PC-3 (cell line): ENCODE data around the gene SLC5A10. TPM values are rescaled to one million over a fixed set of nuclear protein-coding genes. Genes with fewer than 3 reads are reported as not detected.
A peak's percentile ranks its signal among the peaks of the same experiment; 100 is the strongest.

Experiments used
- ATAC-seq: fragments of 200-7000 bp; cut with Tn5 transposase; 2 replicates; pipeline ENCODE4 v1.9.1; 2020; ENCODE audit warnings: mild to moderate bottlenecking, moderate library complexity
- BruUV-seq: library from RNA; stranded (reverse); fragments of 400-500 nt; replicated peaks from 2 replicates; lab custom pipeline; 2021; lab: Mats Ljungman, UMichigan
- CTCF ChIA-PET: fragments of 300-600 bp; sonication (Branson Sonifier 250); formaldehyde crosslinking; loops from one replicate; lab custom pipeline; 2022; ENCODE audit warnings: antibody characterized with exemption; lab: Charles Lee
- POLR2A ChIA-PET: fragments of 300-600 bp; sonication (Branson Sonifier 250); formaldehyde crosslinking; loops from one replicate; lab custom pipeline; 2022; ENCODE audit warnings: antibody characterized with exemption; ENCODE audit not compliant: unreplicated experiment; lab: Charles Lee
- DNase-seq: peaks from one replicate; pipeline ENCODE4 v3.0.0-alpha.2; 2015
- H2AFZ ChIP-seq: fragments of 300-600 bp; sonication (generic); 2 replicates; pipeline ENCODE4 v1.6.0; 2016; ENCODE audit warnings: antibody characterized with exemption, low read length
- H3F3A ChIP-seq: fragments of 300-600 bp; sonication (generic); one replicate; pipeline ENCODE4 v1.6.0; 2017; ENCODE audit warnings: antibody characterized with exemption, low read length, control low read depth, mild to moderate bottlenecking; ENCODE audit not compliant: unreplicated experiment
- H3K27ac ChIP-seq: fragments of 300-600 bp; sonication (generic); 2 replicates; pipeline ENCODE4 v1.5.1; 2016; ENCODE audit warnings: mild to moderate bottlenecking, low read length
- H3K27me3 ChIP-seq: fragments of 300-600 bp; sonication (generic); 2 replicates; pipeline ENCODE4 v1.6.1; 2016; ENCODE audit warnings: low read length, mixed read lengths
- H3K36me3 ChIP-seq: fragments of 300-600 bp; sonication (generic); 2 replicates; pipeline ENCODE4 v1.6.1; 2016; ENCODE audit warnings: low read depth, mixed run types, low read length, mixed read lengths
- H3K4me1 ChIP-seq: fragments of 300-600 bp; sonication (generic); 2 replicates; pipeline ENCODE4 v1.5.1; 2016; ENCODE audit warnings: low read length; ENCODE audit not compliant: insufficient read depth
- H3K4me2 ChIP-seq: fragments of 300-600 bp; sonication (generic); 2 replicates; pipeline ENCODE4 v1.6.0; 2016; ENCODE audit warnings: low read length
- H3K4me3 ChIP-seq: fragments of 300-600 bp; sonication (generic); 2 replicates; pipeline ENCODE4 v1.5.1; 2016; ENCODE audit warnings: mild to moderate bottlenecking, low read length, mixed read lengths
- H3K79me2 ChIP-seq: fragments of 300-600 bp; sonication (generic); 2 replicates; pipeline ENCODE4 v1.6.1; 2017; ENCODE audit warnings: low read length, mixed read lengths
- H3K9ac ChIP-seq: fragments of 300-600 bp; sonication (generic); 2 replicates; pipeline ENCODE4 v1.6.0; 2016; ENCODE audit warnings: mild to moderate bottlenecking, low read length
- H3K9me2 ChIP-seq: fragments of 300-600 bp; sonication (generic); replicated peaks from 2 replicates; pipeline ENCODE4 v1.6.1; 2016; ENCODE audit warnings: mixed run types, low read length, mixed read lengths
- H3K9me3 ChIP-seq: fragments of 300-600 bp; sonication (generic); 2 replicates; pipeline ENCODE4 v1.6.1; 2016; ENCODE audit warnings: low read length, mixed read lengths
- H4K20me1 ChIP-seq: fragments of 300-600 bp; sonication (generic); 2 replicates; pipeline ENCODE4 v1.6.1; 2016; ENCODE audit warnings: low read length, mixed read lengths
- EZH2 ChIP-seq: fragments of 300-600 bp; sonication (generic); IDR thresholded peaks from one replicate; pipeline ENCODE4 v1.6.1; 2017; ENCODE audit warnings: antibody characterized with exemption, mild to moderate bottlenecking, low read length; ENCODE audit not compliant: unreplicated experiment
- EZH2phosphoT487 ChIP-seq: fragments of 300-600 bp; sonication (generic); IDR thresholded peaks from 2 replicates; pipeline ENCODE4 v1.6.1; 2018; ENCODE audit warnings: mild to moderate bottlenecking, antibody characterized with exemption, low read length, borderline replicate concordance
- intact Hi-C: fragments of 100-400 bp; cut with micrococcal nuclease; formaldehyde crosslinking; loops from 2 replicates; pipeline ENCODE4 v1.9.0; 2023
- total RNA-seq: library from RNA; depleted of rRNA; stranded (reverse); fragments of >200 nt; gene quantifications from 2 replicates; pipeline ENCODE4 v1.2.3, GENCODE V29; 2014
- TF ChIP-seq, protein P1 (sequence below): fragments of 300-600 bp; sonication (generic); conservative IDR thresholded peaks from 2 replicates; pipeline ENCODE4 v1.5.1; 2017; ENCODE audit warnings: antibody characterized with exemption, low read depth, mild to moderate bottlenecking, low read length

The SLC5A10 gene
- total RNA-seq, 1 experiment from 2014 or later: not detected

DNA sequence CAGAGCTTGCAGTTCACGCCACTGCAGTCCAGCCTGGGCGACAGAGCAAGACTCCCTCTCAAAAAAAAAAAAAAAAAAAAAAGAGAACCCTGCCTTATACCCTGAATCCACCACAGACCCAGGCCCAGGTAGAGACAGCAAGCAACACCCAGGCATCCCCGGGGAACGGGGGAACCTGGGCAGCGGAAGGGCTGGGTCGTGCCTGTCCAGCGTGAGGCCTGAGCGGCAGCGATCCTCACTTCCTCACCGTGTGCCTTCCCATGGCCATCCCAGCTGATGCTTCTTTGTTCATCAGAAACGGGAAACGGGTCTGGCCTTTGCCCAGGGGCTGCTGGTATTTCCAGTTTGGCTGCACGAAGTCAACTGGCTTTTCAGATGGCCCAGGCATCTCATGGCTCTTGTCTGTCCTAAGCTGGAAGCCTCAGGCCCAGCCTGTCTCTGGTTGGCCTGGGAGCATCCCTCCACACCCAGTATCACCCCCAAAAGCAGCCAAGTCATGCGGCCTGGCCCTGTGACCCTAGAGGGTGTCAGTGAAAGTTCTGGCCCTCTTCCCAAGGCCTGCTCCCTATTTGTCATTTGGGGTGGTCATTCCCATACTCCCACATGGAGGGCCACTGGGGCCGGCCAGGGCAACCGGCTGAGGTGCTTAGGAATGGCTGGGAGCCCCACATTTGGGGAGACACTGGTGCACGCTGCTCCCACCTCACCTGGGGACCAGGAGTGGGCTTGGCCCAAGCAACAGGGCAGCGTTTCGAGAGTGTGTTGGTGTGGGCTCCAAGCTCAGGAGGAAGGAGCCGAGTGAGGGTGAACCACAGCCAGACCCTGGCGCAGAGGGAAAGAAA is 32.5 kb downstream of the SLC5A10 start:
- Histone ChIP-seq H4K20me1 (no peaks in the 10 kb centered on the region), H3K9me2 (no peaks in the 10 kb centered on the region), H3K9ac (no peak overlapping the region), H3K27ac (no peak overlapping the region), H3K9me3 (no peaks in the 10 kb centered on the region), H3K36me3 (no peaks in the 10 kb centered on the region), H2AFZ (no peak overlapping the region), H3K4me2 (no peak overlapping the region), H3K4me1 (peaks cover 17% of the 10 kb centered on the region), H3F3A (no peaks in the 10 kb centered on the region), H3K27me3 (no peaks in the 10 kb centered on the region), H3K79me2 (no peaks in the 10 kb centered on the region), H3K4me3 (no peak overlapping the region)
- intact Hi-C loops: no loop called here
- TF ChIP-seq EZH2 (no peak), EZH2phosphoT487 (no peak)
- TF ChIP-seq, protein P1, sequence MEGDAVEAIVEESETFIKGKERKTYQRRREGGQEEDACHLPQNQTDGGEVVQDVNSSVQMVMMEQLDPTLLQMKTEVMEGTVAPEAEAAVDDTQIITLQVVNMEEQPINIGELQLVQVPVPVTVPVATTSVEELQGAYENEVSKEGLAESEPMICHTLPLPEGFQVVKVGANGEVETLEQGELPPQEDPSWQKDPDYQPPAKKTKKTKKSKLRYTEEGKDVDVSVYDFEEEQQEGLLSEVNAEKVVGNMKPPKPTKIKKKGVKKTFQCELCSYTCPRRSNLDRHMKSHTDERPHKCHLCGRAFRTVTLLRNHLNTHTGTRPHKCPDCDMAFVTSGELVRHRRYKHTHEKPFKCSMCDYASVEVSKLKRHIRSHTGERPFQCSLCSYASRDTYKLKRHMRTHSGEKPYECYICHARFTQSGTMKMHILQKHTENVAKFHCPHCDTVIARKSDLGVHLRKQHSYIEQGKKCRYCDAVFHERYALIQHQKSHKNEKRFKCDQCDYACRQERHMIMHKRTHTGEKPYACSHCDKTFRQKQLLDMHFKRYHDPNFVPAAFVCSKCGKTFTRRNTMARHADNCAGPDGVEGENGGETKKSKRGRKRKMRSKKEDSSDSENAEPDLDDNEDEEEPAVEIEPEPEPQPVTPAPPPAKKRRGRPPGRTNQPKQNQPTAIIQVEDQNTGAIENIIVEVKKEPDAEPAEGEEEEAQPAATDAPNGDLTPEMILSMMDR: no peak
- CTCF ChIA-PET: no interaction called here
- DNase-seq (peak; percentile 20), ATAC-seq (no peak)
- no TSS peak for BruUV-seq
- POLR2A ChIA-PET: no interaction called here

DNA sequence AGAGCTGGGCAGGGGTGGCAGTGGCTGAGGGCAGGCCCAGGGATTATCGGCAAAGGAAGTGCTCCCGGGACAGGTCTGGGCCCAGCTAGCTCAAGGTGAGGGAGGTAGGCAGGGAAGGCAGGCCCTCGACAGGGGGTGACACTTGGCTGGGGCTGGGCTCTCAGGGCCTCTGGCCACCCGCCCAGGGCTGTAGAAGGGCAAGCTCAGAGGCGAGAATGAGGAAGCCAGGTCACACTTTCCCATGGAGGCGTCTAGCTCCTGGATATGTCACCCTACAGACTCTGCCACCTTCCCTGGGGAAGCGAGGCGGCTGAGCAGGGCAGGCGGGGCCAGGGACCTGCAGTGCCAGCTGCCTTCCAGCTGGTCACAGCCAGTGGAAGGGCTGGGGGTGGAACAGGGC is 33.5 kb downstream of the SLC5A10 start:
- no peaks in the 10 kb centered on the region for H3F3A ChIP-seq
- no peaks in the 10 kb centered on the region for H3K79me2 ChIP-seq
- H3K36me3 ChIP-seq: no peaks in the 10 kb centered on the region
- DNase-seq (no peak), ATAC-seq (no peak)
- H2AFZ ChIP-seq: no peak overlapping the region
- no peak overlapping the region for H3K4me3 ChIP-seq
- no peaks in the 10 kb centered on the region for H3K27me3 ChIP-seq
- H4K20me1 ChIP-seq: no peaks in the 10 kb centered on the region
- H3K4me2 ChIP-seq: no peak overlapping the region
- H3K9me3 ChIP-seq: no peaks in the 10 kb centered on the region
- intact Hi-C loops: no loop called here
- H3K4me1 ChIP-seq: peaks cover 17% of the 10 kb centered on the region
- no peak overlapping the region for H3K9ac ChIP-seq
- no peaks in the 10 kb centered on the region for H3K9me2 ChIP-seq
- CTCF ChIA-PET: no interaction called here
- TF ChIP-seq, protein P1: no peak
- TF ChIP-seq EZH2 (no peak), EZH2phosphoT487 (no peak)
- H3K27ac ChIP-seq: no peak overlapping the region
- BruUV-seq: no TSS peak
- POLR2A ChIA-PET: no interaction called here
